SK-N-MC (cell line): ENCODE data around the gene RPA3.

Experiments used
- EZH2 ChIP-seq: fragments of 200-600 bp; sonication (generic); IDR thresholded peaks from one replicate; pipeline ENCODE4 v1.6.1; 2017; ENCODE audit warnings: antibody characterized with exemption
- POLR2AphosphoS5 ChIP-seq: IDR thresholded peaks from 2 replicates; pipeline ENCODE4 v1.6.1; 2012; ENCODE audit warnings: mild to moderate bottlenecking, low read depth, low read length, borderline replicate concordance

- no peak for TF ChIP-seq EZH2
- TF ChIP-seq POLR2AphosphoS5, result no peak
Measured at GRCh38 chr7:7628476-7628875, 89.9 kb downstream of the RPA3 start.
